ENCODE measurements around the gene TFAP2A. TPM values are rescaled to one million over a fixed set of nuclear protein-coding genes. Genes with fewer than 3 reads are reported as not detected.

Gene TFAP2A
- total and polyA plus RNA-seq, 7 donors, result 0.13 to 0.36 (median 0.27) TPM; not detected in 2

DNA sequence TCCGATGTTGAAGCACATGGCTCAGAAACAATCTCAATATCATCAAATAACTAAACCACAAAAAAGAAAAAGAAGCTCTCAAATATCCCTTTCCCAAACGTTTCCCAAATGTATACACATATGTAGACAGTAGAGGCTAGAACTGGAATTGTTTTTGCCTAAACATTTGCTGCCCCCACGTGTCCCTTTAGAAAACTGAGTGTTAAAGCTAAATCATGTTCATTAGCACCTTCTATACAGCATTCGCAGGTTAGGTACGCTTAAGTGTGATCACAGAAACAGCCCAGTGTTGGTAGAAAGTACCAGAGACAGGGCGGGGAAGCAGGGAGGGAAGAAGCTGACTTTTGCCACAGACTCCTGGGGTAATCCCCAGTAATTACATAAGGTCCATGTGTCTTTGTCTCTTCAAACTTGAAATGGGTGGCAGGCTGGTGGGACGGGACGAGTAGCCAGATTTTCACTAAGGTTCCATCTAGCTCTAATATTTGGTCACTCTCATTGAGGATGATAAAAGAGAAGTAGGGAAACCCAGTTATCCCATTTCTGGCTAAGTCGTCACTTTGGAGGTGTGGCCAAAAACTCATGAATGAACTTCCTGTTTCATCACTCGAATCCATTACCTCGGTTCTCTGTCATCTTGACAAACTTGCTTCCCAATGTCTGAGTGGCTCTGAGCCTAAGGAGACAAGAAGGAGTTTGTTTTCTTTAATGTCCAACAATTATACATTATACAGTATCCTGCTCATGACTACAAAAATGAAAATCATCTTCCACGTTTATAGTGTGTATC is 15.0 kb upstream of the TFAP2A start:
- Histone ChIP-seq H3K27ac (no peak overlapping the region), H3K36me3 (no peaks in the 10 kb centered on the region), H3K9me3 (no peaks in the 10 kb centered on the region), H3K4me1 (peaks cover 0 to 13% (median 12%) of the 10 kb centered on the region in 4 donors), H3K4me3 (no peak overlapping the region), H3K27me3 (peaks cover 13 to 51% (median 19%) of the 10 kb centered on the region in 3 donors)
- TF ChIP-seq, protein P1, sequence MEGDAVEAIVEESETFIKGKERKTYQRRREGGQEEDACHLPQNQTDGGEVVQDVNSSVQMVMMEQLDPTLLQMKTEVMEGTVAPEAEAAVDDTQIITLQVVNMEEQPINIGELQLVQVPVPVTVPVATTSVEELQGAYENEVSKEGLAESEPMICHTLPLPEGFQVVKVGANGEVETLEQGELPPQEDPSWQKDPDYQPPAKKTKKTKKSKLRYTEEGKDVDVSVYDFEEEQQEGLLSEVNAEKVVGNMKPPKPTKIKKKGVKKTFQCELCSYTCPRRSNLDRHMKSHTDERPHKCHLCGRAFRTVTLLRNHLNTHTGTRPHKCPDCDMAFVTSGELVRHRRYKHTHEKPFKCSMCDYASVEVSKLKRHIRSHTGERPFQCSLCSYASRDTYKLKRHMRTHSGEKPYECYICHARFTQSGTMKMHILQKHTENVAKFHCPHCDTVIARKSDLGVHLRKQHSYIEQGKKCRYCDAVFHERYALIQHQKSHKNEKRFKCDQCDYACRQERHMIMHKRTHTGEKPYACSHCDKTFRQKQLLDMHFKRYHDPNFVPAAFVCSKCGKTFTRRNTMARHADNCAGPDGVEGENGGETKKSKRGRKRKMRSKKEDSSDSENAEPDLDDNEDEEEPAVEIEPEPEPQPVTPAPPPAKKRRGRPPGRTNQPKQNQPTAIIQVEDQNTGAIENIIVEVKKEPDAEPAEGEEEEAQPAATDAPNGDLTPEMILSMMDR (IDR thresholded peaks at IDR 0.05), result peak; percentile 5 to 52 (median 47)
- TF ChIP-seq POLR2A (IDR thresholded peaks at IDR 0.05) (no peak), EP300 (IDR thresholded peaks at IDR 0.05) (no peak), POLR2AphosphoS5 (IDR thresholded peaks at IDR 0.05) (no peak)
- 11 to 27% methylated on average over 12 of the region's 12 CpGs for WGBS, 2 donors
- intact Hi-C loops (cut with DNase I), result loop anchor here (5.0 kb wide), 1 partner anchor 398 kb away; no protein-coding TSS in a partner anchor
- no peak for DNase-seq

DNA sequence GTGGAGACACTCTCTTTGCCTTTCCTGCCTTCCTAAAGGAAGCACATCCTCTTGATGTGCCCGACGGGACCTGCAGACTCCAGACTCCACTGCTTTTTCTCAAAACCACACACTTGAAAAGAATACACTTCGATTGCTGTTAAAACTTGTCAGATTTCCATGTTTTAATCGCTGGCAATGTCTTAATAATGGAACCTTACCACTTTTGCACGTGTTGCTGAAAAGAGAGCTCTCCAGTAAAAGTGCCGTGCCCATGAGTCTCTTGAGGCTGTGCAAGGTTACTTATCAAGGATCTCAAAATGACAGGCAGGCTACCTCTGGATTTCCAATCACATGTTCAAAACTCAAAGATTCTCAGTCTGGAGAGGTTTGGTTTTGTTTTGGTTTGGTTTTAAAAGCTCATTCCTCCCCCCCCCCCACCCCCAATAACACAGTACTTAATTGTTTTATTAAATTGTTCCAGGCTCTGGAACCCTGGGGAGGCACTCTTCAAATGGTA is 12.0 kb upstream of the TFAP2A start:
- 14 to 16% methylated on average over 6 of the region's 6 CpGs for WGBS, 2 donors
- Histone ChIP-seq H3K9me3 (no peaks in the 10 kb centered on the region), H3K4me1 (peaks cover 0 to 13% (median 12%) of the 10 kb centered on the region in 4 donors), H3K4me3 (peak overlapping the region; percentile 9 to 44 (median 40)), H3K27me3 (peaks cover 19 to 81% (median 49%) of the 10 kb centered on the region in 3 donors), H3K27ac (peak overlapping the region in 1 of 4 donors; percentile 21), H3K36me3 (no peaks in the 10 kb centered on the region)
- DNase-seq, result no peak
- TF ChIP-seq EP300 (IDR thresholded peaks at IDR 0.05) (no peak), POLR2A (IDR thresholded peaks at IDR 0.05) (no peak), POLR2AphosphoS5 (IDR thresholded peaks at IDR 0.05) (no peak)
- TF ChIP-seq, protein P1 (IDR thresholded peaks at IDR 0.05), result no peak
- intact Hi-C loops (cut with DNase I), result loop anchor here (5.0 kb wide), 1 partner anchor 395 kb away; no protein-coding TSS in a partner anchor

DNA sequence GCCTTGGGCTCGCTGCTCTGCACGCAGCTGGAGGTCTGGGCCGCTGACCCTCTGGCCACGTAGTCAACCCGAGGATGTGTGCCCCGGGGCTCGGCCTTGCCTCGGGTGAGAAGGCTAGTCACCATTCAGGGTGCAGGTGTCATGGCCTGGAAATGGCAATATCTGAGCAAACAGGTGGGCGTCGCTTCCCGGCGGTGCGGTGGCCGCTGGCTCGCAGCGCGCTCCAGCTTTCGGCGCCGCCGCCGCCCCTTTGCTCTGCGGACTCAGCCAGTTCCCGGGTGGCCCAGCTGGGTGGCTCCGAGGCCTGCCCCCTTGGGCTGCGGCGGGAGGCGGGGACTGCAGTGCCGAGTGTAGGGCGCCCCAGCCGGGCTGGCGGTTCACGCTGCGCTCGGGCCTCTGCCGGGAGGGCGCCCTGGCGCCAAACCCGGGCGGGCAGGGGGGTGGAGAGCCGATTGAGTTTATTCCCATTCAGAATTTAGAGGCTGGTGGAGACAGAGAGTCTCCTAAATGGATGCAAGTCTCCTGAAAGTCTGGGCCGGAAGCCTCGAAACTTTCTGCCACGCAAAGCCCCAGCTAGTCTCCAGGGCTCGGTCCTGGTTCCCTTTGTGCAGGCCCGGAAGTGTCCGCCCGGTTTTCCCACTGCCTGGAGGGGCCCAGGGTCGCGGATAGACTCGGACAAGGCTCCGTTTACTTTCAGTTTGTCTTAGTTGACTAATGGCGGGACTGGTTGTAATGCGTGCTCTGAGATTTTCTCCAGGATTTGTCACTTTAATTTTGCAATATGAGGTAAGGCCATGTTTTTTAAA is 11.3 kb upstream of the TFAP2A start:
- Histone ChIP-seq H3K36me3 (no peaks in the 10 kb centered on the region), H3K4me1 (peaks cover 0 to 18% (median 13%) of the 10 kb centered on the region in 4 donors), H3K27ac (peak overlapping the region in 2 of 4 donors; percentile 21 to 22), H3K4me3 (peak overlapping the region; percentile 9 to 44 (median 40)), H3K27me3 (peaks cover 21 to 87% (median 56%) of the 10 kb centered on the region in 3 donors), H3K9me3 (no peaks in the 10 kb centered on the region)
- TF ChIP-seq, protein P1 (IDR thresholded peaks at IDR 0.05), result no peak
- peak in 2 of 4 donors; percentile 30 to 37 for TF ChIP-seq POLR2AphosphoS5 (IDR thresholded peaks at IDR 0.05)
- WGBS, 2 donors, result 2% methylated on average over 54 of the region's 54 CpGs
- no peak for DNase-seq
- intact Hi-C loops (cut with DNase I), result loop anchor here (5.0 kb wide), 1 partner anchor 394 kb away; no protein-coding TSS in a partner anchor

DNA sequence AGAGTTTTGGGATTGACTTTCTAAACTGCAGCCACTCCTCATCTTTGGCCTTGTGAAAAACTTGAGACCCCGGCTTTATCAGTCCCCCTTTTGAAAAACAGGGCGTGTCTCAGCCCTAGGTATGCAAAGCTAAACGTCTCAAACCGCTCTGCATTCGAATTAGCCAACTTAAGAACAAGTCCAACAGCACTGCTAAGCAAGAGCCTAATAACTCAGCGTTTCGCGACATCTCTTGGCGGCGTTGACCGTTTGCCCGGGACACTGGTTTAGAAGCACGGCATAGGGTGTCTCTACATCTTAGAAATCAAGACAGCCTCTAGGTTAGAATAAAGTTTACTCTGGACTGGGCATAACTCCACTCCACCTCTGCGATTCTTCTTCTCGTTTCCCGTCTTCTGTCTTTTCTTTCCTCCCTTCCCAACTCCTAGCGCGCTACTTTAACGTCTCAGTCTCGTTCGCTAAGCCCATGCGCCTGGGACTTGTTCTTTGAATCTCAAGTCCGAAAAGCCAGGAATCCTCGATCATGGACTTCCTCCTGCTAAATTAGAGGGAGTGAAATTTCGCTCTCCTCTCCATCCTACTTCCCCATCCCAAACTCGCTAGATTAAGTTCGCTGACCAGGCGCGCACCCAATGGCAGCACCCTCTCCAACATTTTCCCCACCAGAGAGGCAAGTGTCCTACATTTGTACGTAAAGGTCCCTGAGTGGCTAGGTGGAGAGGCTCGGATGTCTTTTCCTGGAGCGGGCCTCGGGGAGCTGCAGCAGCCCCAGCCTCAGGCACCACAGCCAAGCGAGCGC is 10.5 kb upstream of the TFAP2A start:
- peak overlapping the region in 1 of 4 donors; percentile 22 for H3K27ac ChIP-seq
- WGBS, 2 donors, result 9 to 19% methylated on average over 35 of the region's 35 CpGs
- intact Hi-C loops (cut with DNase I), result loop anchor here (5.0 kb wide), 1 partner anchor 393 kb away; no protein-coding TSS in a partner anchor
- TF ChIP-seq, protein P1 (IDR thresholded peaks at IDR 0.05), result no peak
- H3K36me3 ChIP-seq, result no peaks in the 10 kb centered on the region
- H3K4me1 ChIP-seq, result peaks cover 0 to 22% (median 13%) of the 10 kb centered on the region in 4 donors
- H3K9me3 ChIP-seq, result no peaks in the 10 kb centered on the region
- peaks cover 29 to 95% (median 64%) of the 10 kb centered on the region in 3 donors for H3K27me3 ChIP-seq
- no peak for DNase-seq
- H3K4me3 ChIP-seq, result peak overlapping the region in 3 of 4 donors; percentile 37 to 44 (median 44)
